Uterus (tissue), 2 donors: ENCODE measurements around the gene TMF1.

Source experiments
- POLR2A ChIP-seq, 2 donors: fragments of 450-650 bp; IDR thresholded peaks; one replicate each; pipeline ENCODE4 v1.6.1; 2016; ENCODE audit warnings: antibody characterized with exemption in 2 of 2, mild to moderate bottlenecking in 1 of 2, moderate library complexity in 1 of 2
- TF ChIP-seq, protein P1 (sequence below), 4 experiments: fragments of 200-600 bp in 2 of 4; fragments of 450-650 bp in 2 of 4; sonication (generic) in 2 of 4; IDR thresholded peaks; one replicate each; pipeline ENCODE4 v1.5.1; 2016 to 2019; ENCODE audit warnings: antibody characterized with exemption in 4 of 4, mild to moderate bottlenecking in 2 of 4, moderate library complexity in 1 of 4

GRCh38 chr3:69095636-69096035 lies 43.5 kb upstream of the TMF1 start:
- TF ChIP-seq, protein P1, sequence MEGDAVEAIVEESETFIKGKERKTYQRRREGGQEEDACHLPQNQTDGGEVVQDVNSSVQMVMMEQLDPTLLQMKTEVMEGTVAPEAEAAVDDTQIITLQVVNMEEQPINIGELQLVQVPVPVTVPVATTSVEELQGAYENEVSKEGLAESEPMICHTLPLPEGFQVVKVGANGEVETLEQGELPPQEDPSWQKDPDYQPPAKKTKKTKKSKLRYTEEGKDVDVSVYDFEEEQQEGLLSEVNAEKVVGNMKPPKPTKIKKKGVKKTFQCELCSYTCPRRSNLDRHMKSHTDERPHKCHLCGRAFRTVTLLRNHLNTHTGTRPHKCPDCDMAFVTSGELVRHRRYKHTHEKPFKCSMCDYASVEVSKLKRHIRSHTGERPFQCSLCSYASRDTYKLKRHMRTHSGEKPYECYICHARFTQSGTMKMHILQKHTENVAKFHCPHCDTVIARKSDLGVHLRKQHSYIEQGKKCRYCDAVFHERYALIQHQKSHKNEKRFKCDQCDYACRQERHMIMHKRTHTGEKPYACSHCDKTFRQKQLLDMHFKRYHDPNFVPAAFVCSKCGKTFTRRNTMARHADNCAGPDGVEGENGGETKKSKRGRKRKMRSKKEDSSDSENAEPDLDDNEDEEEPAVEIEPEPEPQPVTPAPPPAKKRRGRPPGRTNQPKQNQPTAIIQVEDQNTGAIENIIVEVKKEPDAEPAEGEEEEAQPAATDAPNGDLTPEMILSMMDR (IDR thresholded peaks at IDR 0.05), result no peak
- TF ChIP-seq POLR2A (IDR thresholded peaks at IDR 0.05), result no peak
